ENCODE data around the gene METRNL. TPM values are rescaled to one million over a fixed set of nuclear protein-coding genes. Genes with fewer than 3 reads are reported as not detected.
"Not testable (repeated sequence)": the region's sequence is repeated elsewhere in the genome, so short reads cannot be mapped to it uniquely, and the experiment has no call there.

METRNL gene
- total RNA-seq, 1 experiment from 2014 or later = 46.2 TPM

GRCh38 chr17:83139541-83140248 is 60.3 kb downstream of the METRNL start:
- not testable (repeated sequence) for H3K27ac ChIP-seq, H3K36me3 ChIP-seq, H3K4me3 ChIP-seq
- H3K9me3 ChIP-seq (replicated peaks) = peaks cover 17% of the 10 kb centered on the region
- peaks cover 10% of the 10 kb centered on the region for H3K4me1 ChIP-seq
- DNase-seq = peak in 1 of 2 experiments; percentile 3
- peaks cover 14% of the 10 kb centered on the region for H3K27me3 ChIP-seq

GRCh38 chr17:83140249-83140566 is 60.8 kb downstream of the METRNL start:
- H3K27me3 ChIP-seq = peaks cover 14% of the 10 kb centered on the region
- peaks cover 17% of the 10 kb centered on the region for H3K9me3 ChIP-seq (replicated peaks)
- H3K27ac ChIP-seq, DNase-seq, H3K4me3 ChIP-seq, H3K36me3 ChIP-seq: not testable (repeated sequence)
- H3K4me1 ChIP-seq = peaks cover 10% of the 10 kb centered on the region

DNA sequence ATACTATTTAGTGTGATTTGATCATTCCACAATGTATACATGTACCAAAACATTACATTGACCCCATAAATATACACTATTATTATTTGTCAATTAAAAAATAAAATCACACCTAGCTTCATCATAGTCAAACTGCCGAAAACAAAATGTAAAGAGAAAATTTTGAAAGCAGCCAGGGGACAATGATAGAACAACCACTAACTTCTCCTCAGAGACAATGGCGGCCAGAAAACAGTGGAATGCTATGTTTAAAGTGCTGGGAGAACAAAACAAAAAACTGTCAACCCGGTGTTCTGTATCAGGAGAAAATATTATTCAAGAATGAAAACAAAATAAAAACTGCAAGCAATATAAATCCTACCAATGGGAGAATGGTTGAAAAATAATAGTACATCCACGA is 63.2 kb downstream of the METRNL start:
- Histone ChIP-seq H3K36me3 (no peaks in the 10 kb centered on the region), H3K4me1 (no peaks in the 10 kb centered on the region), H3K27me3 (0 out of 2 replicates have a peak, but pooled peaks cover under 1% of the 10 kb centered on the region), H3K4me3 (no peak overlapping the region), H3K27ac (no peak overlapping the region), H3K9me3 (replicated peaks) (peaks cover 25% of the 10 kb centered on the region)
- no peak for DNase-seq

GRCh38 chr17:83143817-83144231 is 64.4 kb downstream of the METRNL start:
- Histone ChIP-seq H3K27me3 (no peaks in the 10 kb centered on the region), H3K36me3 (no peaks in the 10 kb centered on the region), H3K9me3 (replicated peaks) (peaks cover 25% of the 10 kb centered on the region), H3K27ac (no peak overlapping the region), H3K4me1 (no peaks in the 10 kb centered on the region), H3K4me3 (no peak overlapping the region)
- DNase-seq = no peak

Other genes starting within 250 kb of the METRNL start
- not detected in 2 replicates for gene ZNF750, start 239.6 kb upstream of the METRNL start, total RNA-seq (2014; rRNA removed; shearing (Covaris generic))

Measured in SJCRH30 (cell line).